Activated CD8-positive, alpha-beta memory T cell treated with anti-CD3 and anti-CD28 coated beads for 4 hours (primary cell): Measurements from ENCODE around the gene GOPC.

Experiments
- DNase-seq, 2 donors: peaks; one replicate each; pipeline ENCODE4 v3.0.0-alpha.2; 2020; ENCODE audit warnings: low read depth in 2 of 2

The GOPC gene

GRCh38 chr6:117595099-117595923 lies 7.0 kb downstream of the GOPC start:
- DNase-seq = no peak

GRCh38 chr6:117592983-117593759 lies 9.1 kb downstream of the GOPC start:
- no peak for DNase-seq

GRCh38 chr6:117591405-117591804 lies 10.9 kb downstream of the GOPC start:
- DNase-seq = no peak

- DNase-seq = no peak
Measured at GRCh38 chr6:117590447-117590846, 11.9 kb downstream of the GOPC start.

- DNase-seq = no peak
Measured at GRCh38 chr6:117585647-117586046, 16.7 kb downstream of the GOPC start.

DNA sequence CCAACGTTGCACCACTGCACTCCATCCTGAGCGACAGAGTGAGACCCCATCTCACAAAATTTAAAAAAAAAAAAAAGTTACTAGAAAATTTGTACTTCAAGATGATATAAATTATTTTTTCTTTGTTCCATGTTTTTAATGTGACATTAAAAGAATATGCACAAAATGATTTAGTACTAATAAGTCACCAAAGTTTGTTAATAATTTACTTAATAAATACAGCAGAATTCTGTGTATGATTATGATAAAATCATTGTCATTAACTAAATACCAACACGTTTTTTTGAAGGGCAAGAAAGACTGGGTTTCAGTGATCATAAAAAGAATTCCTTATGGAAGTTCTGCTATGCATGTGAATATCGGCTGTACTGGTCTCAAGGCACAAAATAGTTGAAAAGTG lies 28.1 kb downstream of the GOPC start:
- DNase-seq = no peak

- DNase-seq = no peak
Measured at GRCh38 chr6:117573006-117573680, 29.2 kb downstream of the GOPC start.

GRCh38 chr6:117568831-117569410 lies 33.4 kb downstream of the GOPC start:
- no peak for DNase-seq

DNA sequence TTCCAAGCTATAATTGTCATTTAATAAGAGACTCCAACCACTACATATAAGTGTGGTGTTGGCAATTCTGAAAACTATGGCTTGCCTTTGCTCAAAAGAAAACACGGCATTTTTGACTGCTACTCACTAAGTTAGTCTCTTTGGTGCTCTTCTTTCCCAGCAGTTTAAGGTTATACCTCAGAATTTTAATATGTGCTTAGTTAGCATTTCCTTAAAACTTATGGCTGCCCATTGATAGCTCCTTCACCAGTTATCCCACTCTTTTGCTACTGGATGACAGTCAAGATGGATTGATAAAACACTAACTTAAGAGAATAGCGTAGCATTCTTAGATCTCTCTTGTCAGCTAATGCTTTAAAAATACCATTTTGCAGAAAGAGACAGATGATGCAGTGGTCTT lies 34.1 kb downstream of the GOPC start:
- DNase-seq = no peak

DNA sequence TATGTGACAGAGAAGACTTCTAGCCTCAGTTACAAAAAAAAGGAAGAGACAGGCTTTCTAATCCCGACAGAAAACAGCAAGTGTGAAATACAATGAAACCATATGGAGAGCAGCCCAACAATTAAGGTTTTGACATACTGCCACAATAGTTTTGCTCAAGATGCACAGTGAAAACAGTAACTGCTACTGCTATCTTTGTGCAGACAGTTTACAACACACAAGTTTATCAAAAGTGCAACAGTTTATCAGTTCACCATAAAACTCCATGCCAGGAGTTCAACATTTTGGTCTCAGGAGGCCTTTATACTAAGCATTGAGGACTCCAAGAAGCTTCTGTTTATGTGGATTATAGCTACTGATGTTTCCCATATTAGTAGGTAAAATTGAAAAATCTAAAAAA lies 37.6 kb downstream of the GOPC start:
- no peak for DNase-seq

DNA sequence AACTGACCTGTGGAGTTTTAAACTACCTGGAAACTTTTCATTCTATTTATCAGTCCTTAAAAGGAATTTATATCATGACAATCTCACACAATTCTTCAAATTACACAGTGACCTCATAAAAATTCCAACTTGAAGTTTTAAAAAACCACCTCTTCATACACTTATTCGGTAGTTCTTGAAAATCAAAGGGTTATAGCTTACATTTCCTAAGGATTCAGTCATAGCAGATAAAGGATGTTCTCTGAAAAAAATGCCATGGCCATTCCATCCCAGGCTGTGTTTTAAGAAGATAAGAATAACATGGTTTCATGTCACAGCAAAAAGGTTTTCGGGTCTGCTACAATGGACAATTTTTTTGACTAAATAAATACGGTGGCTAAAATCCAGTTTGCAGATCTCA lies 41.2 kb downstream of the GOPC start:
- DNase-seq = no peak

DNA sequence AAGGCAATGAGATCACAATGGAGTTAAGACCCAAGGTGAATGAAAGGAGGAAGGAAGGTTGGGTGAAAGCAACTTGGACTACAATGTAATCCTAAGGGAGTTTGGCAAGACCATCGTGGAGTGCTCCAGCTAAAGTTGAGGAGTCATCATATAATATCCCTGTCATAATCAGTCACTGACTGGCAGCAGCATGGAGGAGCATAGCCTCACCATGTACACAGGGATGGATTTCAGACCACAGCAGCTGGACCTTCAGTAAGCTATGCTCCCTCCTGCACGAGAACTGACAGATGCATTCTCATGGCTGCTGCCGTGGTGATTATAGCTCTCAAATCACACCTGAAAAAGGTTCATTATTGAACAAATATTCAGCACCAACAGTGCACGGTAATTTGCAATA lies 43.0 kb downstream of the GOPC start:
- no peak for DNase-seq

DNA sequence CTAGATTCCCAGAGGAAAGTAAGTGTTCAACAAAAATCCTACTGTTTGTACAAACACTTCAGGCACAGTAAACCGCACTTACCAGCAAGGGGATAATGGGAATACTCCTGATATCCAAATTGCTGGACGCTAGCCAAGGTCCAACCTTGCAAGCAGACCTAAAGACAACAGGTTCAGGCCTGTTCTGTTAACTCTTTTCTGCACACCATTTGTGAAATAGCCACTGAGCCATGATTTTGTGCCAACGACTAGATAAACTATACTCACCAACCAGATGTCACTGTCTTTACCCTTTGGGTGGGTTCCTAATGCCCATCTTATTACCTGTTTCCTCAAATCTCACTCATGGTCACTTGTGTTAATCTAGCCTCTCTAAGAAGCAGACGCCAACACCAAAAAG lies 43.5 kb downstream of the GOPC start:
- DNase-seq = no peak

DNA sequence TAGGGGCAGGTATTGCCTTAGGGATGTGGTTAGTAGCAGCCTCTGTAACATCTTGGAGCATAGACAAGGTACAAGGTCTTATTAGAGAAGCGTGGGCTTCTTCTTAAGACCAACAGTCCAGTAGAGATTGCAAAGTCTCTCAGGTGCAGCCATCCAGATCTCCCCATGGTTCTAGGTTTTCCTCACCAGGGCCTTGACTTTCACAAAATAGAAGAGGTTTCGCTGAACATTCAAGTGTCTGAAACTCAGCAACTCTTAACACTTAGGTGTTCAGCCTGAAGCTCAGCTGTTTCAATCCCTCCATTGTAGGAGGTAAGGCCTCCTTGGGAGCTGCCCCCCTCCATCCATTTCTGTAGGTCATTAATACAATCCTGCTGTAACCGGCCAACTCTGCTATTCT lies 44.4 kb downstream of the GOPC start:
- no peak for DNase-seq

GRCh38 chr6:117555882-117556498 lies 46.3 kb downstream of the GOPC start:
- peak; percentile 26 to 41 for DNase-seq

- no peak for DNase-seq
Measured at GRCh38 chr6:117555262-117555849, 47.0 kb downstream of the GOPC start.

DNA sequence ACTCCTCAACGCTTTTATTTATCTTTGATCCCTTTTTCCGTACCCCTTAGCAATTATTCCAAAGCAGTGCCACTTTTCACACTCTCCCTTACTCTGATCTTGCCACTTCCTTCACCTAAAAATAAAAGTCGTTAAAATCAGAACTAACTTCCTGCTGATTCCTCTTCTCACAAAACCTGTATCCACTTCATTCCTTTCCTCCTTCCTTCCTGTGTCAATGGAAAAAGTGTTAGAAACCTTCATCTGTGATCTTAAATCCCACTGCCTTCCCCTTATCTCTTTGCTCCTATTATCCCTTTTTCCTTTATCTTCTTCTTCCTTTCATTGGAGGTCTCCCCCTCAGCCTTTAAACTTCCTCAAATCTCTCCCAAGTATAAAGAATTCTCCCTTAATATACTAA lies 49.2 kb downstream of the GOPC start:
- DNase-seq = no peak

DNA sequence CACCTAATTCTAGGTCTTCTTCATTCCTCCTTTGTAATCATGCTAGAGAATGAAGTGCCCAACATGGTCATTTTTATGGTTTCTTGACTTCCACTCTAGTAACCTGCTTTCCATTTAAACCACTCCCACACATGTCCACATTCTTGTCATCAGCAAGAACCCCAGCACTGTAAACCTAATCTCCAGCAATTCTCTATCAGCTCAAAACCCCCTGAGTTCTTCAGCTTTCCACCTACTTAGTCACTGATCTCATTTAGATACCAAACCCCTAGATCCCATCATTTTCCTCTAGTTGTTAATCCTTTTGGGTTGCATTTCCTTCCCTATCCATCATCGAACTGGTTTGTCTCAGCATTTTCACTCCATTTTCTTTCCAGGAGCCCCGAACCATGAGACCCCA lies 49.7 kb downstream of the GOPC start:
- DNase-seq = no peak

GRCh38 chr6:117550618-117551242 lies 51.6 kb downstream of the GOPC start:
- DNase-seq = no peak

DNA sequence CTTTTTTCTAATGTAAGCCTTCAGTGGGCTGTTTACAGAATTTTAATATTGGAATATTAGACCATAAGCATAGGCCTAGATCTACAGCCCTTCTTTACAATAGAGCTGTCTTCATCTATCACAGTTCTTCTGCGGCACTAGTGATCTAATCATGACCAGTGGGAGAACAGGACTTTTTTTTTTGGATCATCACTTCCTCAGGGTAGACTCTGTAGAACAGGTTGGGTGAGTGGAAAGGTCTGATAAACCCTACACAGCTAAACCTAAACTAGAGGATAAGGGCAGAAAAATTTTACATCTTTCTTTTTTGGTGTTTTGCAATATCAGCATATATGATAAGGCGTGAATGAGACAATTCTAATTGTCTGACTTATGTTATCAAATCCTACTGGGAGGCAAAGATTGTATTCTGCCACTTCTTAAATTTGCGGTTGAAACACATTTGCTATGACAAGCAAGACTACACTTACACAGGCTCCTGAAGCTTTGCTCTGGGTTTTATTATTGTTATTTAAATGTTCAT lies 52.2 kb downstream of the GOPC start:
- no peak for DNase-seq

DNA sequence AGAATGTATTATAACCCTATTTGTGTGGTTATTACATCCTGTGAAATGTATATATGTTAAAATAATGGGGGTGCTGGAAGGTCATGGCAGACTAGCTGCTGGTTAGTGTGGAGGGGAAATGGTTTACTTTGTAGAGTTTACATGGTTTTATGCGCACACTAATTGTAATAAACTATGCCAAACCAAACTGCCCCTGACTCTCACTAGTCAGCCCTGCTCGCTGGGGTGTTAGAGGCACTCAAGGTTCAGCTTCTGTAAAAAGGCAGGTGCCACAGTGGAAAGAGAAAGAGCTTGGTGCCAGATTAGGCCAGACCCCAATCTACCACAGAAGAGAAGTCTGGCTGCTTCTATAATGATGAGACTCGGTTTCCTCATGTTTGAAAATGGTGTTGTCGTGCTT lies 52.7 kb downstream of the GOPC start:
- DNase-seq = no peak
